SIG-M5 treated with dmso at 0.1 percent for 504 hours (cell line): ENCODE data around the gene ENPEP.
"Not testable (repeated sequence)": the region's sequence is repeated elsewhere in the genome, so short reads cannot be mapped to it uniquely, and the experiment has no call there.

Experiments
- DNase-seq: peaks from one replicate; lab custom pipeline; 2025; ENCODE audit not compliant: unreplicated experiment; lab: John Stamatoyannopoulos, UW

Gene ENPEP

DNA sequence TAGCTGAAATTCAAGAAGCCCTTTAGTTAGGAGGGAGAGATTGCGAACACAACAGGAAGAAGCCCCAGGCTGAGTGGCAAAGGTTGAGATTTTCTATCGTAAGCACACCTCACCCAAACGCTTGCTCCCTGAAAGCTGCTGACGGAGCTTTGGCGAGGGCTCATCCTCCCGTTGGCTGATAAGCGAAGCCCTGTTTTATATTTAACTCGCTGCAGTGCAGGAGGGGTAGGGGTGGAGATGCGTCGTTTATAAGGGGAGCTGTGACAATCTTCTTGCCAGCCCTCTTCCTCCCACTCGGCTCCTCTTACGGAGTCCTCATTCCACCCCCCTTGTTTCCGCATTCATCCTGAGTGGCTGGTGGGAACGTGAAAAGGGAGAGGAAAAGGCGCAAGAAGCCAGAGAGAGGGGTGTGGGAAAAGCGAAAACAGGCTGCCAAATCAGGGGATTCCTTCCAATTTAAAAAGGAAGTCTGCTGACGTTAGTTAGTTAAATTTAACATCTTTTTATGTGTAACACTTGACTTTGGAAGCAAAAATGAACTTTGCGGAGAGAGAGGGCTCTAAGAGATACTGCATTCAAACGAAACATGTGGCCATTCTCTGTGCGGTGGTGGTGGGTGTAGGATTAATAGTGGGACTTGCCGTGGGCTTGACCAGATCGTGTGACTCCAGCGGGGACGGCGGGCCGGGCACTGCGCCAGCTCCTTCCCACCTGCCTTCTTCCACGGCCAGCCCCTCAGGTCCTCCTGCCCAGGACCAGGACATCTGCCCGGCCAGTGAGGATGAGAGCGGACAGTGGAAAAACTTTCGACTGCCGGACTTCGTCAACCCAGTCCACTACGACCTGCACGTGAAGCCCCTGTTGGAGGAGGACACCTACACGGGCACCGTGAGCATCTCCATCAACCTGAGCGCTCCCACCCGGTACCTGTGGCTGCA is at the start of gene ENPEP:
Gene ENPEP, plus strand, starts transcription at position 275 of the 938 bp plus-strand sequence. Its CDS starts 260 bp downstream, at position 535.
- no peak for DNase-seq

DNA sequence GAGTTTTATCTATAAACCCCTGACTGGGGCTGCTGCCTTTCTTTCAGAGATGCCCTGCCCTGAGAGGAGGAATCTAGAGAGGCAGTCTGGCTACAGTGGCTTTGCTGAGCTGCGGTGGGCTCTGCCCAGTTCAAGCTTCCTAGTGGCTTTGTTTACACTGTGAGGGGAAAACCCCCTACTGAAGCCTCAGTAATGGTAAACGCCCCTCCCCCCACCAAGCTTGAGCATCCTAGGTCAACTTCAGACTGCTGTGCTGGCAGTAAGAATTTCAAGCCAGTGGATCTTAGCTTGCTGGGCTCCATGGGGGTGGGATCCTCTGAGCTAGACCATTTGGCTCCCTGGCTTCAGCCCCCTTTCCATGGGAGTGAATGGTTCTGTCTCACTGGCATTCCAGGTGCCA is 44.1 kb upstream of the ENPEP start:
- DNase-seq = not testable (repeated sequence)

DNA sequence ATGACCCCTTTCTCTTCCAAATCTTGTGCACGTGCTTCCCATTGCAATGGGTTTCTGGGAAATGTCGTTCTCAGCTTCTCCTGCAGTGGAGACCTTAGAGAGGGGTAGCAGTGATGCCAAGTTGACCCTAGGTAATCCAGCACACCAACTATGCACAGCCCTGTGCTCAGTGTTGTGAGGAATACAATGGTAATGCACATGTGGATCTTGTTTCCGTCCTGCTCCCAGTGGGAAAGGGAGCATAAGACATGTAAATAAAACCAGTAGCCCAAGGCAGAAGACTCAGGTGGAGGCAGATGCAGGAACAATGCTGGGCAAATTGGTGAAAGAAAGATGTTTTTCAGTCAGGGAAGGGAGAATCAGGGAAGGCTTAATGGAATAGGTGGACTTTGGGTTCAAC is 38.7 kb upstream of the ENPEP start:
- DNase-seq = not testable (repeated sequence)

GRCh38 chr4:110439209-110439608 is 36.7 kb upstream of the ENPEP start:
- DNase-seq = not testable (repeated sequence)

DNA sequence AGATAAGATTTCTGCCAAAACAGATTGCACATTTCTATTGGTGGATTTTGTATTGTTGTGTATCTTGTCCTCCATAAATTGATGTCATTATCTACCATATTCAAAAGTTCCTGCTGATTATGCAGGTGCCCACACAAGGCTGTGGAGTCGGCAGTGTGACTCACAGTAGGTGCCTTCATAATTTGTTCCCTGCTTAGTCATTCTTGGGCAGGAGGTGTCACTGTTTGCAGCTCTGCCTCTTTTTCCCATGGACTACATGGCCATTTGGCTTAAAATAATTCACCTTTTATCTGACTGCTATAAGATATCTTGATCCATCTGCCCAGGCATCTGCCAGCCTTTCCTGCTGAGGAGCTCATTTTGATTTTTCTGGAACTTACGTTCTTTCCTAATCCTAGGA is 33.6 kb upstream of the ENPEP start:
- no peak for DNase-seq

DNA sequence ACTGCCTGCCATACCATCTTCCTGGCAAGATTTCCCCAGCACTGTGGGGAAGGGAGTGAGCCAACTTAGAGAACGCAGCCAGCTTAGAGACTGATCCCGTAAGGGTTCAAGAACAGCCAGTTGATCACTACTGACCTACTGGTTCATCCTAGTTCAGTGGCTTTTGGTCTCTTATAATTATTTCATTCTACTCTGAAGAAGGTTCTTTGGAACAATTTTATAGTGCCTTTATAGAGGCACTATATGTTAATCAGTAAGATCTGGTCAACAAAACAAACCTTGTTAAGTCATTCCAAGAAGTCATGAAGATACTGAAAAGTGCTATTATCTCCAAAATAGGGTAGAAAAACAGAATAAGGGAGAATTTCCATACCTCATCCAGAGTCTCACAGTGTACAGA is 33.2 kb upstream of the ENPEP start:
- no peak for DNase-seq

DNA sequence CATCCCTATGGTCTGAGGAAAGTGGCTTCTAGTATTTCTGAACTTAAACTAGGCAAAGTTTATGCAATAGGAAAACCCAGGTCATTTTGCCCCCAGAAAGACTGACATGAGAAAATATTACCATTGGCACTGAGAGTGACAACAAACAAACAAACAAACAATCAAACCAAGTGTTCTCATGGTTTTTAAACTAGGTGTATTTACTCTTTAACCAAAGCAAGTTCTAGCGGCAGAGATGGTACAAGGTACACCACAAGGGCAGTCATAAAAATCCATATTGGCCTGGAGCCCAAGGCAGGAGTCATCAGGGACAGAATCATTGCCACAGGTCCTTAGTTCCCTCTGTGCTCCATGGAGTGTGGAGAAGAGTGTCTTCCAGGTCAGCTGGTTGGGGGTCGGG is 26.0 kb upstream of the ENPEP start:
- DNase-seq = no peak

DNA sequence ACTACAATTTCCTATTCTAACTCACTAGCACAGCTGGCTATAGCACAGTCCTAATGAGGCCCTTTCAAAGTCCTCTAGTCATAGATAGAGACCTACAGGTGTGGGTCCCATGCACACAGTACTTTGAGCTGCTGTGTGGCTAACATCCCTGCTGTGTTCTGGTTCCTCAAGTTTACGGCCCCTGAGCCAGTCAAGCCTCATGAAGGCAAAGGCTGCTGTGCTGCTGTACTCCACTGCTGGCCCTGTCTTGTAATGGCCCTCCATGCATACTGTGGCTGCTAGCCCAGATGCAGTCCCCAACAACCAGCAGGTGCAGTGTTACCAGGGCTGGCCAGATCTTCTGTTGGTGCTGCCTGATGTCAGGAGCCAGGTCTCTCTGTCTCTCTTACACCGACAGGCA is 23.4 kb upstream of the ENPEP start:
- no peak for DNase-seq

DNA sequence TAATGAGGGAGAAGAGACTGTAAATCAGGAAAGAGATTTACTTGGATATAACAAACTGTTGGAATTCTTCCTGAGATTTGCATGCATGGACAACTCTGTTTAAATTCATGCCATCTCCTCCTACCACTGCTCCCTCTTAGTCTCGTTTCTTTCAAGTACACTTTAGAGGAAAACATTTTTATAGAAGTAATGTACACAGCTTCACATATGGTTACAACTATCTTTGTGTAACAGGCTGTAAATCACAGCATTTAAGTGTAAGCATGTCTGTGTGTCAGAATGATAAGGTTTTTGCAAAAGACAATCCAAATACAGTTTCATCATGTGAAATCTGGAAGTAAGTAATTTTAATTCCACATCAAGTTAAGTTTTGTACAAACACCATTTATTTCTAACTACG is 21.5 kb upstream of the ENPEP start:
- DNase-seq = no peak

DNA sequence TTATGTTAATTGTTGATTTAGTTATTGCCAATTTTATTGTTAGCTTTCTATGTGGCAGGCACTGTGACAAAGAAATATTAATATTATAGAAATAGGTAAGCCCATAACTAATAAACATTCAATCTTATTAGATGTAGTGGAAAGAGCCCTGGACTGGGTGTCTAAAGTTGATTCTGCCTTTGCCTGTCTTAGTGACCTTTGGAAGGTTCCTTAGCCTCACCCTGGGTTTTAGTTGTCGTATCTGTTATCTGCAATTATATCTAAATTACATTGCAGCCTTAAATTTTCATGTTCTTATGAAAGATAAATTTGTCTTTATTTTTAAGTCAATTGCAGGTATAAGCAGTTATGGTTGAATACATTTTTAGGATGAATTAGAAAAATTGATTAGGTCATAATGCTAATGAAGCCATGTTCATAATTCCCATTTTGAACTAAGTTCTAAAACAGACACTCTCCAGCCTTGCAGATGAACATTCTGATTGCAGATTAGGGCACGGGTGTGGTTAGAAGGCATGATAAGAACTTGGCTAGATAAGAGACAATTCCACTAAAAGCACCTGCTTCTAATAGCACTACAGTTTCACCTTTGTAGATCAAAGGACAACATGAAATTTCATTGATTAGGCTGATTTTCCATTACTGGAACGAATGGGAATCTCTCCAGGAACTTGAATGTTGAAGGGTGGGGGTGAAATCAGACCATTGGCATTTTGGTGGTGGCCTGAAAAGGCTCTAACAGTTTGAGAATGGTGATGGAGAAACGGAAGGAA is 17.3 kb upstream of the ENPEP start:
- DNase-seq = no peak

- DNase-seq = no peak
Observed at GRCh38 chr4:110460074-110460746, 15.7 kb upstream of the ENPEP start.

DNA sequence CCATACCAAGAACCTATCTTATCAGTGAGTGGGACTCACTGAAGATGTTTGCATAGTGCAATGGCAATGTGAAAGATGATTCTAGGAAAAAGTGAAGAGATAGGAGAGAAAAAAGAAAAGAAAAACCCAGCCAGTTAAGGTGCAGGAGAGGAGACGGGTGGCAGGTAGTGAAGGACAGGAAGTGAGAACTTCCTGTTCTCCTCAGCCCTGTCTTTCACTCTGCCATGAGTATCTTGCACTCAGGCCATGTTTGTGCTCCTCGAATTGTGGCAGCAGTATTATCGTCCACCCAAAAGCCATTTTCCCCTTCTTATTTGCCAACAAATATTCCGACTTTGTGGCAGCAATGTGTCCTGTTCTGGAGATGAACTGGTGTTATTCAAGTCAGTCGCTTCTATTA is 8.6 kb upstream of the ENPEP start:
- DNase-seq = no peak

- no peak for DNase-seq
Observed at GRCh38 chr4:110472583-110473329, 3.2 kb upstream of the ENPEP start.

GRCh38 chr4:110474481-110474880 is 1.5 kb upstream of the ENPEP start:
- DNase-seq = no peak

GRCh38 chr4:110475080-110475479 is 875 bp upstream of the ENPEP start:
- DNase-seq = not testable (repeated sequence)

GRCh38 chr4:110477836-110478235 is 1.9 kb downstream of the ENPEP start:
- DNase-seq = no peak

DNA sequence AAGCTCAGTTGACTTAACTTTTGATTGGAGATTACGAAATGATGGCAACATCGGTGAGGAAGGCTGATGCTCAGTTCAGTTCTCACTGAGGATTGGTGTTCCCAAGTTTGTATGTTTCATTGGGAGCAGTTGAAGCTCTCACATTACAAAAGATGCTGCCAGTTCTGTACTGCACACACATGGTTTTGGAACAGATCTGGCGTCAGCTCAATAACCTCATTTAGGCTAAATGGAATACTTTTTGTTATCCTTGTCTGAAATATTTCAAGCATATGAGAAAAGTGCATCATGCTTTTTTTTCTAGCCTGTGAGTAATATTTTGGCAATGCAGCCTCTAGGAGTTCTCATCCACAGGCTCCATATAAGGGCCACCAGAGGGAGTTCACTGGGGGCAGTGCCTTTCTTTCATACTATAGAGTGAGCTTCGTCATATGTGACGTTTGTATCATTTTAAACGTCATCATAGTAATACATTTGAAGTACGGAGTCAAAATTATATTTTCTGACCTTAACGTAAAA is 4.1 kb downstream of the ENPEP start:
- DNase-seq = no peak

GRCh38 chr4:110480746-110481271 is 4.9 kb downstream of the ENPEP start:
- no peak for DNase-seq

- no peak for DNase-seq
Observed at GRCh38 chr4:110483516-110483915, 7.6 kb downstream of the ENPEP start.

DNA sequence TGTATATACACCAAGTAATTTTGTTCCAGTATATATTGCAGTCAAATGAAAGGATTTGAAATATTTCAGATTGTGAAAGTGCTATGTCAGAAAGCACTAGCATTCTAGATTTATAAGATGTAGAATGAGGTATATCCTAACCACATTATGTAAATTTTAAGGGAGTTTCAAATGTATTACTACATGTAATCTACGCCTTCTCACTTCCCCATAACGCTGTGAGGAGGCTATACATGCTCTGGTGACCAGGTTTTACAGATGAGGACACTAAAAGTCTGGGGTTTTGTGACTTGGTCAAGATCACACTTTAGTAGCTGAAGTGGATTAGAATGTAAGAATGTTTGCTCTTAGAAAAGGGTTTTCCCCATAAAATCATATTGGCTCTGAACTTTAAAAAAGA is 8.1 kb downstream of the ENPEP start:
- DNase-seq = peak; percentile 5
